Measurements from ENCODE around the gene RAB24.

The RAB24 gene

GRCh38 chr5:177334781-177335700 lies 31.5 kb upstream of the RAB24 start:
- no peaks in the 10 kb centered on the region for H3K27me3 ChIP-seq
- H3K36me3 ChIP-seq = peaks cover 78% of the 10 kb centered on the region
- no peaks in the 10 kb centered on the region for H3K9me3 ChIP-seq
- no peak overlapping the region for H3K27ac ChIP-seq
- TF ChIP-seq CTCF (IDR thresholded peaks at IDR 0.05) = no peak
- H3K4me1 ChIP-seq (ENCODE audit: control insufficient read depth in 1 of 2, insufficient read depth in 1 of 2, low read depth in 1 of 2, low read length in 1 of 2) = peaks cover 44 to 53% of the 10 kb centered on the region in 2 experiments
- H3K4me3 ChIP-seq (ENCODE audit: low read depth in 1 of 2, low read length in 1 of 2) = no peak overlapping the region

- peaks cover 82% of the 10 kb centered on the region for H3K36me3 ChIP-seq
- no peak overlapping the region for H3K27ac ChIP-seq
- H3K4me1 ChIP-seq (ENCODE audit: control insufficient read depth in 1 of 2, insufficient read depth in 1 of 2, low read depth in 1 of 2, low read length in 1 of 2) = peaks cover 35 to 44% of the 10 kb centered on the region in 2 experiments
- H3K9me3 ChIP-seq = no peaks in the 10 kb centered on the region
- H3K4me3 ChIP-seq (ENCODE audit: low read depth in 1 of 2, low read length in 1 of 2) = no peak overlapping the region
- no peaks in the 10 kb centered on the region for H3K27me3 ChIP-seq
- TF ChIP-seq CTCF (IDR thresholded peaks at IDR 0.05) = no peak
Observed at GRCh38 chr5:177334155-177334551, 30.6 kb upstream of the RAB24 start.

GRCh38 chr5:177333420-177334154 lies 30.1 kb upstream of the RAB24 start:
- Histone ChIP-seq H3K9me3 (no peaks in the 10 kb centered on the region), H3K4me1 (ENCODE audit: control insufficient read depth in 1 of 2, insufficient read depth in 1 of 2, low read depth in 1 of 2, low read length in 1 of 2) (peaks cover 29 to 38% of the 10 kb centered on the region in 2 experiments), H3K27ac (no peak overlapping the region), H3K4me3 (ENCODE audit: low read depth in 1 of 2, low read length in 1 of 2) (no peak overlapping the region), H3K36me3 (peaks cover 87% of the 10 kb centered on the region), H3K27me3 (no peaks in the 10 kb centered on the region)
- TF ChIP-seq CTCF (IDR thresholded peaks at IDR 0.05) = no peak

GRCh38 chr5:177332896-177333260 lies 29.4 kb upstream of the RAB24 start:
- Histone ChIP-seq H3K4me3 (ENCODE audit: low read depth in 1 of 2, low read length in 1 of 2) (no peak overlapping the region), H3K27ac (no peak overlapping the region), H3K36me3 (peaks cover 90% of the 10 kb centered on the region), H3K27me3 (no peaks in the 10 kb centered on the region), H3K9me3 (no peaks in the 10 kb centered on the region), H3K4me1 (ENCODE audit: control insufficient read depth in 1 of 2, insufficient read depth in 1 of 2, low read depth in 1 of 2, low read length in 1 of 2) (peaks cover 22 to 34% of the 10 kb centered on the region in 2 experiments)
- no peak for TF ChIP-seq CTCF (IDR thresholded peaks at IDR 0.05)

GRCh38 chr5:177332031-177332895 lies 28.7 kb upstream of the RAB24 start:
- Histone ChIP-seq H3K4me1 (ENCODE audit: control insufficient read depth in 1 of 2, insufficient read depth in 1 of 2, low read depth in 1 of 2, low read length in 1 of 2) (peaks cover 16 to 28% of the 10 kb centered on the region in 2 experiments), H3K27me3 (no peaks in the 10 kb centered on the region), H3K4me3 (ENCODE audit: low read depth in 1 of 2, low read length in 1 of 2) (no peak overlapping the region), H3K9me3 (no peaks in the 10 kb centered on the region), H3K36me3 (peaks cover 85% of the 10 kb centered on the region), H3K27ac (no peak overlapping the region)
- TF ChIP-seq CTCF (IDR thresholded peaks at IDR 0.05) = no peak
